Sigmoid colon (tissue), 7 donors: ENCODE measurements around the gene ACSS3. TPM values are rescaled to one million over a fixed set of nuclear protein-coding genes. Genes with fewer than 3 reads are reported as not detected.

Source experiments
- DNase-seq: peaks from one replicate; pipeline ENCODE4 v3.0.0-alpha.2; 2019
- H3K27ac ChIP-seq, 4 donors: fragments of 200-600 bp; sonication (generic); one replicate each; pipeline ENCODE4 v1.5.1; 2016 to 2019; ENCODE audit warnings: mild to moderate bottlenecking in 1 of 4
- H3K27me3 ChIP-seq, 3 donors: fragments of 200-600 bp; sonication (generic); one replicate each; pipeline ENCODE4 v1.5.1; 2019; ENCODE audit warnings: mild to moderate bottlenecking in 1 of 3
- H3K36me3 ChIP-seq, 4 donors: fragments of 200-600 bp; sonication (generic); one replicate each; pipeline ENCODE4 v1.5.1; 2016 to 2019
- H3K4me1 ChIP-seq, 4 donors: fragments of 200-600 bp; sonication (generic); one replicate each; pipeline ENCODE4 v1.5.1; 2017 to 2019
- H3K4me3 ChIP-seq, 4 donors: fragments of 200-600 bp; sonication (generic); one replicate each; pipeline ENCODE4 v1.5.1; 2017 to 2019; ENCODE audit warnings: mild to moderate bottlenecking in 2 of 4, moderate library complexity in 1 of 4
- H3K9me3 ChIP-seq, 4 donors: fragments of 200-600 bp in 3 of 4; sonication (generic) in 3 of 4; one replicate each; pipeline versions ENCODE4 v1.5.1 to v1.6.1; 2013 to 2019
- CTCF ChIP-seq, 4 experiments: fragments of 450-650 bp in 3 of 4; fragments of 200-600 bp in 1 of 4; IDR thresholded peaks; one replicate each; pipeline ENCODE4 v1.5.1; 2016 to 2019; ENCODE audit warnings: antibody characterized with exemption in 4 of 4, mild to moderate bottlenecking in 3 of 4, moderate library complexity in 2 of 4
- EP300 ChIP-seq, 4 donors: sonication (generic); formaldehyde crosslinking; IDR thresholded peaks; one replicate each; pipeline ENCODE4 v1.6.1; 2017; ENCODE audit warnings: antibody characterized with exemption in 4 of 4
- POLR2A ChIP-seq, 2 donors: fragments of 450-650 bp; IDR thresholded peaks; one replicate each; pipeline ENCODE4 v1.6.1; 2016; ENCODE audit warnings: antibody characterized with exemption in 2 of 2, mild to moderate bottlenecking in 2 of 2, moderate library complexity in 2 of 2
- POLR2AphosphoS5 ChIP-seq, 4 donors: sonication (generic); formaldehyde crosslinking; IDR thresholded peaks; one replicate each; pipeline ENCODE4 v1.6.1; 2017; ENCODE audit warnings: antibody characterized with exemption in 4 of 4
- WGBS, 2 donors: extraction: QIAGEN DNeasy Blood & Tissue Kit; methylation state at CpG; one replicate each; pipeline ENCODE4 v1.1.7; 2013; 5-methylcytosine and 5-hydroxymethylcytosine counted together
- intact Hi-C: fragments of 100-400 bp; cut with DNase I; formaldehyde crosslinking; loops from one replicate; pipeline ENCODE4 v1.15.1; 2023
- polyA plus RNA-seq, 3 donors: library from polyadenylated mRNA; stranded (reverse); fragments of 200-250 nt; gene quantifications; one replicate each; pipeline ENCODE4 v1.2.3, GENCODE V29; 2013
- total RNA-seq, 4 donors: library from RNA; depleted of rRNA; stranded (reverse); fragments of >200 nt; gene quantifications; one replicate each; pipeline ENCODE4 v1.1.0, GENCODE V29; 2016
- donor health status: healthy with polysubstance abuse.
- donor health status: Bipolar disorder and iron deficiency.
- donor health status: healthy.

Gene ACSS3
- total and polyA plus RNA-seq, 7 donors: 0.46 to 26.7 (median 9.9) TPM

DNA sequence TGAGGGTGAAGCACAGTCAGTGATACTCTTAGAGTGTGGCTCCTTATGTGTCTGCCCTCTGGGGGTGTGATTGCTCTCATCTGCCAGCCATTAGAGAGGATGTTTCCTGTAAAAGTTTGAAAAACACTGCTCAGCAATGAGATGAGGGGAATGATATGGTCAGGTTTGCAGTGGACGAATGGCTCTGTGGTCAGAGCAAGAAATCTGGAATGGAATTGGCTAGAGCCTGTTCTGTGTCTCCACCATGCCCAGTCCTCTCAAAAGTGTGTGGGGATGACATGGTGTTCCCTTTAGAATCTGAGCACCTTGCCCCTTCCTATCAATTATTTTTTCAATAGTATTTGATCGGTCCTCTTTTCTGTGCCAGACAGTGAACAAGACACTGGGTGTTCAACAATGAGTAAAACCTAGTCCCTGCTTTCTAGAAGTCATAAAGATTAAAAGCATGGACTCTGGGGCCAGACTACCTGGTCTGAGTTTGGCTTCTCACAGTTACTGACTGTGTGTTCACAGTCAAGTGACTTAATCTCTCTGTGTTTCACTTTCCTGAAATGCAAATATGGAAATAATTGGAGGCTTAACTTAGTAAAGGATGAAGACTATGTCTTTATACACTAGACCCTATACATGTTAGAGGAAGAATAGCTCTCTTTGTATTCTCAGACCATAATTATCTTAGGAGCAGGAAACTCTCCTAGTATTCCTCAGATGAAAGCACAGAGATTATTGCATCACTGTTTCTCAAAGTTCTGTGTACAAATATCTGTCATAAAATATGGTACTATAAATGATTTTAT lies 1.6 kb downstream of the ACSS3 start:
- TF ChIP-seq POLR2AphosphoS5 (IDR thresholded peaks at IDR 0.05) (no peak), POLR2A (IDR thresholded peaks at IDR 0.05) (no peak)
- no peaks in the 10 kb centered on the region for H3K36me3 ChIP-seq
- intact Hi-C loops: no loop called here
- H3K4me1 ChIP-seq: peaks cover 0 to 16% (median 8%) of the 10 kb centered on the region in 4 donors
- peak overlapping the region in 3 of 4 donors; percentile 49 to 58 (median 55) for H3K4me3 ChIP-seq
- no peak for DNase-seq
- H3K27ac ChIP-seq: peak overlapping the region; percentile 42 to 72 (median 66)
- WGBS, 2 donors: 69 to 78% methylated on average over 2 of the region's 2 CpGs
- peaks cover 0 to 18% (median 5%) of the 10 kb centered on the region in 3 donors for H3K27me3 ChIP-seq
- no peaks in the 10 kb centered on the region for H3K9me3 ChIP-seq

DNA sequence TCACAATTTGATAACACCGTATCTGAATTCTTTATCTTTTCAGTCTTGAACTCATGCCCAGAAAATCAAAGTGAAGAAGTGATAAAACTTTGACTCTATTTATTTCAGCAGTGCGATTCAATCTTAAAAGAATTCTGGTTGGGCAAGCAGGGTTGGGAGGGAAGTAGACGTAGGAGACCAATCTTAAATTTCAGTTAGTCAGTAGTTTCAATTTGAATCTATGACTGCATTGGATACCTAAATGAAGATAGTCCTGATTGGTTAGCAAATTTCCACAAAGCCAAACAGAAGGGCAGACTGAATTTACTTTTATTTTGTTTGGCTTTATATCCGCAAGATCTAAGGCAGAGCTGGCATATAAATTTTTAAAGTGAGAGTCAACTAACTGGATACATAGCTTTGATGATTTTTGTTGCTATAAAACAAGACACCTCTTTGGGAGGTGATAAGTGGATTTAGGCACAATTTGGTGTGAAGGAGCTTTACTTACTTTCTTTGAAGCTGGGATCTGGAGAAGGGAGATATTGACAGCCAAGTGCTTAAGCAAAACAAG lies 2.6 kb downstream of the ACSS3 start:
- DNase-seq: no peak
- Histone ChIP-seq H3K36me3 (no peaks in the 10 kb centered on the region), H3K9me3 (no peaks in the 10 kb centered on the region), H3K4me1 (peaks cover 0 to 16% (median 8%) of the 10 kb centered on the region in 4 donors), H3K27ac (peak overlapping the region in 2 of 4 donors; percentile 42 to 67), H3K27me3 (peaks cover 0 to 18% (median 5%) of the 10 kb centered on the region in 3 donors), H3K4me3 (no peak overlapping the region)
- TF ChIP-seq EP300 (IDR thresholded peaks at IDR 0.05) (no peak), CTCF (IDR thresholded peaks at IDR 0.05) (no peak), POLR2A (IDR thresholded peaks at IDR 0.05) (no peak), POLR2AphosphoS5 (IDR thresholded peaks at IDR 0.05) (no peak)
- intact Hi-C loops: no loop called here
- 9 to 42% methylated on average over 4 of the region's 4 CpGs for WGBS, 2 donors

- intact Hi-C loops: no loop called here
- H3K36me3 ChIP-seq: no peaks in the 10 kb centered on the region
- no peak for TF ChIP-seq POLR2A (IDR thresholded peaks at IDR 0.05)
- TF ChIP-seq EP300 (IDR thresholded peaks at IDR 0.05): no peak
- TF ChIP-seq POLR2AphosphoS5 (IDR thresholded peaks at IDR 0.05): no peak
- no peak for TF ChIP-seq CTCF (IDR thresholded peaks at IDR 0.05)
- H3K9me3 ChIP-seq: no peaks in the 10 kb centered on the region
- 85 to 87% methylated on average over 1 of the region's 1 CpG for WGBS, 2 donors
- no peak overlapping the region for H3K27ac ChIP-seq
- no peak for DNase-seq
- peaks cover 0 to 16% (median 8%) of the 10 kb centered on the region in 4 donors for H3K4me1 ChIP-seq
- H3K27me3 ChIP-seq: peaks cover 0 to 18% (median 5%) of the 10 kb centered on the region in 3 donors
- H3K4me3 ChIP-seq: no peak overlapping the region
These were observed 3.8 kb downstream of the ACSS3 start for GRCh38 chr12:81081726-81082125.

GRCh38 chr12:81083018-81083417 lies 5.1 kb downstream of the ACSS3 start:
- H3K27ac ChIP-seq: no peak overlapping the region
- 86 to 96% methylated on average over 1 of the region's 1 CpG for WGBS, 2 donors
- H3K36me3 ChIP-seq: no peaks in the 10 kb centered on the region
- H3K4me3 ChIP-seq: no peak overlapping the region
- H3K4me1 ChIP-seq: peaks cover 0 to 10% (median 3%) of the 10 kb centered on the region in 4 donors
- TF ChIP-seq POLR2AphosphoS5 (IDR thresholded peaks at IDR 0.05): no peak
- TF ChIP-seq POLR2A (IDR thresholded peaks at IDR 0.05): no peak
- TF ChIP-seq EP300 (IDR thresholded peaks at IDR 0.05): no peak
- TF ChIP-seq CTCF (IDR thresholded peaks at IDR 0.05): no peak
- DNase-seq: no peak
- no peaks in the 10 kb centered on the region for H3K9me3 ChIP-seq
- intact Hi-C loops: no loop called here
- peaks cover 0 to 5% (median 2%) of the 10 kb centered on the region in 3 donors for H3K27me3 ChIP-seq

- H3K27ac ChIP-seq: no peak overlapping the region
- intact Hi-C loops: no loop called here
- TF ChIP-seq POLR2AphosphoS5 (IDR thresholded peaks at IDR 0.05) (peak in 1 of 4 donors; percentile 8), EP300 (IDR thresholded peaks at IDR 0.05) (no peak)
- WGBS, 2 donors: 77 to 88% methylated on average over 7 of the region's 7 CpGs
- H3K4me3 ChIP-seq: no peak overlapping the region
- H3K27me3 ChIP-seq: no peaks in the 10 kb centered on the region
- H3K9me3 ChIP-seq: no peaks in the 10 kb centered on the region
- H3K36me3 ChIP-seq: no peaks in the 10 kb centered on the region
- H3K4me1 ChIP-seq: peaks cover 0 to 7% (median 0%) of the 10 kb centered on the region in 4 donors
- DNase-seq: no peak
These were observed 6.1 kb downstream of the ACSS3 start for GRCh38 chr12:81083906-81084513.
